ENCODE results near the gene UBA5. TPM values are rescaled to one million over a fixed set of nuclear protein-coding genes. Genes with fewer than 3 reads are reported as not detected.

UBA5 gene
- total and polyA plus RNA-seq, 4 donors: 29.7 to 37.7 (median 35.7) TPM

DNA sequence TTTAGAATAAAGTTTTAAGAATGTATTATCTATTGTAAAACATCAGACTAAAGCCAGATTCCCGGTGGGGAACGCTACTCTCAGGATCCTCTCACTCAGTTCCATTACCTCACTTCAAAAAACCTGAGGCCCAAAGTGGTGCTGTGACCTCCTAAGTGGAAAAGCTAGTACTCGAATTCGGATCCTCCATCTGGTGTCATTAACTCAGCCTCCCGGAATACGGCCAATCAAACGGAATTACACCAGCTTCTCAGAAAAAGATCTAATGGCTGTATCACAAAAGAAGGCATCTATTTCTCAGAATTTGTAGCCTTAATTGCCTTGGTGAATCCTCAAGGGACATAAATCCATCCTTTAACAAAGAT, 1.1 kb upstream of the UBA5 start:
- H3K9me3 ChIP-seq (ENCODE audit: control insufficient read depth, low read length): no peaks in the 10 kb centered on the region
- no peak for DNase-seq
- H3K4me1 ChIP-seq (ENCODE audit: control insufficient read depth in 1 of 2, insufficient read depth in 2 of 2, low read length in 2 of 2): no peaks in the 10 kb centered on the region
- intact Hi-C loops (cut with DNase I): no loop called here
- H3K27ac ChIP-seq (ENCODE audit: low read depth in 1 of 2, low read length in 2 of 2): peak overlapping the region; percentile 3 to 95
- H3K27me3 ChIP-seq (ENCODE audit: control insufficient read depth in 1 of 2, insufficient read depth in 2 of 2, low read length in 1 of 2): no peaks in the 10 kb centered on the region
- no peaks in the 10 kb centered on the region for H3K36me3 ChIP-seq (ENCODE audit: control insufficient read depth in 1 of 2, insufficient read depth in 2 of 2, low read length in 1 of 2)
- H3K4me3 ChIP-seq (ENCODE audit: low read length in 2 of 2): peak overlapping the region; percentile 71 to 90
- peak; percentile 2 for ATAC-seq (ENCODE audit: low FRiP score)
- WGBS, 2 donors: 1 to 2% methylated on average over 7 of the region's 7 CpGs

- ATAC-seq (ENCODE audit: low FRiP score) (peak; percentile 92), DNase-seq (peak; percentile 89 to 92)
- H3K27me3 ChIP-seq (ENCODE audit: control insufficient read depth in 1 of 2, insufficient read depth in 2 of 2, low read length in 1 of 2): no peaks in the 10 kb centered on the region
- intact Hi-C loops (cut with DNase I): no loop called here
- no peaks in the 10 kb centered on the region for H3K4me1 ChIP-seq (ENCODE audit: control insufficient read depth in 1 of 2, insufficient read depth in 2 of 2, low read length in 2 of 2)
- H3K9me3 ChIP-seq (ENCODE audit: control insufficient read depth, low read length): no peaks in the 10 kb centered on the region
- H3K36me3 ChIP-seq (ENCODE audit: control insufficient read depth in 1 of 2, insufficient read depth in 2 of 2, low read length in 1 of 2): no peaks in the 10 kb centered on the region
- H3K4me3 ChIP-seq (ENCODE audit: low read length in 2 of 2): peak within 1 kb of the TSS; percentile 71 to 90
- peak within 1 kb of the TSS; percentile 29 to 95 for H3K27ac ChIP-seq (ENCODE audit: low read depth in 1 of 2, low read length in 2 of 2)
- 0% methylated on average over 34 of the region's 34 CpGs for WGBS, 2 donors
These were observed 621 bp upstream of the UBA5 start, which contains the start of gene ACAD11 for GRCh38 chr3:132659365-132660051. TSS of gene ACAD11 (minus strand) at chr3:132659809. CDS start at chr3:132659751, 58 bp downstream.

DNA sequence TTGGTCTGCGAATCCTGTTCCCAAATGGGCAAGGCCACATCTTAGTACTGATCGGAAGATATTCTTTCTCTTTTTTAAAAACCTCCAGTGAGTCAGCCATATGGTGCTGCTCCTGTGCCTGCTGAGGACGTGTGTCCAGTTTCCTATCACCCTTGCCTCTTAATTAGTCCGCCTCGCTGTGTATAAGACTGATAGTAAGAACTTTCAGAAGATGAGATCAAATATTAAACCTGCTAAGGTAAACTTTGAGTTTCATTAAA, 612 bp downstream of the UBA5 start:
- Histone ChIP-seq H3K27me3 (ENCODE audit: control insufficient read depth in 1 of 2, insufficient read depth in 2 of 2, low read length in 1 of 2) (no peaks in the 10 kb centered on the region), H3K27ac (ENCODE audit: low read depth in 1 of 2, low read length in 2 of 2) (peak overlapping the region; percentile 29 to 95), H3K4me3 (ENCODE audit: low read length in 2 of 2) (peak overlapping the region; percentile 71 to 90), H3K36me3 (ENCODE audit: control insufficient read depth in 1 of 2, insufficient read depth in 2 of 2, low read length in 1 of 2) (no peaks in the 10 kb centered on the region), H3K4me1 (ENCODE audit: control insufficient read depth in 1 of 2, insufficient read depth in 2 of 2, low read length in 2 of 2) (no peaks in the 10 kb centered on the region), H3K9me3 (ENCODE audit: control insufficient read depth, low read length) (no peaks in the 10 kb centered on the region)
- DNase-seq (no peak), ATAC-seq (ENCODE audit: low FRiP score) (no peak)
- intact Hi-C loops (cut with DNase I): no loop called here
- WGBS, 2 donors: 0% methylated on average over 5 of the region's 5 CpGs

DNA sequence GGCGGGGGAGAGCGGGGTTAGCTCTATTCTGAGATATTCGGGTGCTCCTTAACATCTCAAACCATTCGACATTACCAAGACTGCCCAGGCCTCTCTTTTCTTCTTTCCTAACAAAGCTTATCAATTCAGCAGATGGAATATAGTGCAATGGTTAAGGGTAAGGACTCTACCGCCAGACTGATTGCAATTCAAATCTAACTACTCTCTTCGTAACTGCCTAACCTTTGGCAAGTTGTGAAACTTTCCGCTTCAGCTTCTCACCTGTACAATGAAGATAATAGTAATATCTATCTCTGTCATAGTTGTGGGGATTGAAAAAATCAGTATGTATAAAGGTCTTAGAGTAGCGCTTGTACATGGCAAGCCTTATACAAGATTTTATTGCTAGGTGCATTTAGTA, 972 bp downstream of the UBA5 start:
- H3K9me3 ChIP-seq (ENCODE audit: control insufficient read depth, low read length): no peaks in the 10 kb centered on the region
- WGBS, 2 donors: 7 to 13% methylated on average over 8 of the region's 8 CpGs
- DNase-seq (no peak), ATAC-seq (ENCODE audit: low FRiP score) (no peak)
- H3K27ac ChIP-seq (ENCODE audit: low read depth in 1 of 2, low read length in 2 of 2): no peak overlapping the region
- no peaks in the 10 kb centered on the region for H3K4me1 ChIP-seq (ENCODE audit: control insufficient read depth in 1 of 2, insufficient read depth in 2 of 2, low read length in 2 of 2)
- H3K27me3 ChIP-seq (ENCODE audit: control insufficient read depth in 1 of 2, insufficient read depth in 2 of 2, low read length in 1 of 2): no peaks in the 10 kb centered on the region
- intact Hi-C loops (cut with DNase I): no loop called here
- no peaks in the 10 kb centered on the region for H3K36me3 ChIP-seq (ENCODE audit: control insufficient read depth in 1 of 2, insufficient read depth in 2 of 2, low read length in 1 of 2)
- peak overlapping the region; percentile 71 to 90 for H3K4me3 ChIP-seq (ENCODE audit: low read length in 2 of 2)

DNA sequence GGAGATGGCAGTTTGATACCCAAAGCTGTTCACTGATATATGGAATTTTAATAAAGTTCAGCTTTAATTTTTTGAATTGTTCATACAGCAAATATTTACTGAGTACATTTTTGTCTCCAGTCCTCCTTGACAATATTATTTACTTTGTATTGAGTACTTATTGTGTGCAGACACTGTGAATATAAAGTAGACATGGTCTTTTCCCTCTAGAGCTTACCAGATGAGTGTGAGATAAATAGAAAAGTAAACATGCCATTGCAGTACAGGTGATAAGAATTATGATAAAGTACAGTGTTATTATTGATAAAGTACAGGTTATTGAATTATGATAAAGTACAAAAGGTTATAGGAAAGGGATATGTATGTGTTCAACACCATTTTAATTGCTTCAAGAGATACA, 2.1 kb downstream of the UBA5 start:
- intact Hi-C loops (cut with DNase I): no loop called here
- no peaks in the 10 kb centered on the region for H3K4me1 ChIP-seq (ENCODE audit: control insufficient read depth in 1 of 2, insufficient read depth in 2 of 2, low read length in 2 of 2)

DNA sequence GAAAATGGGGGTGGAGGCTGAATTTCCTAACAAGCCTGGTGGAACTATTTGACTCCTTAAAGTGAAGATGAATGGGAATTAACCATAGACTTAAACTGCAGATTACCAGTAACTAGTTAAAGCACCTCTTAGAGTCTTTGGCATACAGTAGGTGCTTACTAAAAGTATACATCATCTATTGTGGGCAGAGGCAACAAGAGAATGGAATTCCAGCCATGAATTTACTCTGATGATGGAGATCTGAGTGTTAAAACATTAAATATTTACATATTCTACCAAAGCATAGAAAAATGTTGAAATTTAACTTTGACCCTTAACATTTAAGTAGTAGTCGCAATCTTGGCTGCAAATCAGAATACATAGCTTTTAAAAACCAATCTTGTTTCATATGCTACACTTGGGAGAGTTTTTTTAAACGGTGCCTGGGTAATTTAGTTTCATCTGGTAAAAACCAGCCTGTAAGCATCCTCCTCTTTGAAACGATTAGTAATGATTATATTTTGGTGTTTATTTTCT, 5.2 kb downstream of the UBA5 start:
- Histone ChIP-seq H3K4me1 (ENCODE audit: control insufficient read depth in 1 of 2, insufficient read depth in 2 of 2, low read length in 2 of 2) (no peaks in the 10 kb centered on the region), H3K36me3 (ENCODE audit: control insufficient read depth in 1 of 2, insufficient read depth in 2 of 2, low read length in 1 of 2) (no peaks in the 10 kb centered on the region), H3K27ac (ENCODE audit: low read depth in 1 of 2, low read length in 2 of 2) (no peak overlapping the region), H3K9me3 (ENCODE audit: control insufficient read depth, low read length) (no peaks in the 10 kb centered on the region), H3K27me3 (ENCODE audit: control insufficient read depth in 1 of 2, insufficient read depth in 2 of 2, low read length in 1 of 2) (no peaks in the 10 kb centered on the region), H3K4me3 (ENCODE audit: low read length in 2 of 2) (no peak overlapping the region)
- no peak for DNase-seq
- no peak for ATAC-seq (ENCODE audit: low FRiP score)
- WGBS, 2 donors: 47 to 58% methylated on average over 3 of the region's 3 CpGs
- intact Hi-C loops (cut with DNase I): no loop called here

More for the DNA sequence above, 2.1 kb downstream of the UBA5 start:
- H3K9me3 ChIP-seq (ENCODE audit: control insufficient read depth, low read length): no peaks in the 10 kb centered on the region
- no peaks in the 10 kb centered on the region for H3K36me3 ChIP-seq (ENCODE audit: control insufficient read depth in 1 of 2, insufficient read depth in 2 of 2, low read length in 1 of 2)
- DNase-seq: no peak
- no peaks in the 10 kb centered on the region for H3K27me3 ChIP-seq (ENCODE audit: control insufficient read depth in 1 of 2, insufficient read depth in 2 of 2, low read length in 1 of 2)
- no peak for ATAC-seq (ENCODE audit: low FRiP score)
- no peak overlapping the region for H3K27ac ChIP-seq (ENCODE audit: low read depth in 1 of 2, low read length in 2 of 2)
- no peak overlapping the region for H3K4me3 ChIP-seq (ENCODE audit: low read length in 2 of 2)

DNA sequence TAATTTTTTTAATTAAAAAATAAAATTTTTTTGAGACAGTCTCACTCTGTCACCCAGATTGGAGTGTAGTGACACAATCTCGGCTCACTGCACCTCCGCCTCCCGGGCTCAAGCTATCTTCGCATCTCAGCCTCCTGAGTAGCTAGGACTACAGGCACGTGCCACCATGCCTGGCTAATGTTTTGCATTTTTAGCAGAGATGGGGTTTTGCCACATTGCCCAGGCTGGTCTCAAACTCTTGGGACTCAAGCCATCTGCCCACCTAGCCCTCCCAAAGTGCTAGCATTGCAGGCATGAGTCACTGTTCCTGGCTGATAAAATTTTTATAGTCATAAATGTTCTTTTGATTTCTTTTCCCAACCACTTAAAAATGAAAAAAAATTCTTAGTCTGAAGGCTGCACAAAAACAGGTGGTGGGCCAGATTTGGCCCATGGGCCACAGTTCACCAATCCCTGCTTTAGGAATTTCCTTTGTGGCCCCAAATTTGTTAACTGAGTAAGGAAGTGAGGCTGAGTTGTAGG, 9.2 kb downstream of the UBA5 start:
- ATAC-seq (ENCODE audit: low FRiP score) (no peak), DNase-seq (no peak)
- H3K27ac ChIP-seq (ENCODE audit: low read depth in 1 of 2, low read length in 2 of 2): no peak overlapping the region
- peaks cover 0 to 2% of the 10 kb centered on the region in 2 donors for H3K36me3 ChIP-seq (ENCODE audit: control insufficient read depth in 1 of 2, insufficient read depth in 2 of 2, low read length in 1 of 2)
- intact Hi-C loops (cut with DNase I): no loop called here
- H3K4me1 ChIP-seq (ENCODE audit: control insufficient read depth in 1 of 2, insufficient read depth in 2 of 2, low read length in 2 of 2): no peaks in the 10 kb centered on the region
- no peaks in the 10 kb centered on the region for H3K9me3 ChIP-seq (ENCODE audit: control insufficient read depth, low read length)
- no peaks in the 10 kb centered on the region for H3K27me3 ChIP-seq (ENCODE audit: control insufficient read depth in 1 of 2, insufficient read depth in 2 of 2, low read length in 1 of 2)
- H3K4me3 ChIP-seq (ENCODE audit: low read length in 2 of 2): no peak overlapping the region
- 82 to 83% methylated on average over 5 of the region's 5 CpGs for WGBS, 2 donors

DNA sequence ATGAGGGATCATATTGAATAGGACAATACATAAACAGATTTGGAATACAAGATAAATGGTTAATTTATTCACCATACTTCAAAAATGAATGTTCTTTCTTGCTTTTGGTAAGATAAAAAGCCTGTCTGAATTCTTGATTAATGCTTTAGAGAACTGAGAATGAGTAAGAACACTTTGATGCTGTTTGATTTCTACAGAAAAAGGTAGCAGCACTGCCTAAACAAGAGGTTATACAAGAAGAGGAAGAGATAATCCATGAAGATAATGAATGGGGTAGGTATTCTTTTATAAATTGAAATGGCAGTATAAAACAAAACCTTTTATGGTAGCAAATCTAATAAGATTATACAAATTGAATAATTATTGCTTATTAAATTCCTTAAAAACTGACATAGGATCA, 15.3 kb downstream of the UBA5 start:
- Histone ChIP-seq H3K4me1 (ENCODE audit: control insufficient read depth in 1 of 2, insufficient read depth in 2 of 2, low read length in 2 of 2) (no peaks in the 10 kb centered on the region), H3K36me3 (ENCODE audit: control insufficient read depth in 1 of 2, insufficient read depth in 2 of 2, low read length in 1 of 2) (peaks cover 0 to 2% of the 10 kb centered on the region in 2 donors), H3K9me3 (ENCODE audit: control insufficient read depth, low read length) (no peaks in the 10 kb centered on the region), H3K27ac (ENCODE audit: low read depth in 1 of 2, low read length in 2 of 2) (no peak overlapping the region), H3K4me3 (ENCODE audit: low read length in 2 of 2) (no peak overlapping the region), H3K27me3 (ENCODE audit: control insufficient read depth in 1 of 2, insufficient read depth in 2 of 2, low read length in 1 of 2) (no peaks in the 10 kb centered on the region)
- intact Hi-C loops (cut with DNase I): no loop called here
- no peak for DNase-seq
- ATAC-seq (ENCODE audit: low FRiP score): no peak

GRCh38 chr3:132679911-132680310, 19.8 kb downstream of the UBA5 start:
- H3K4me3 ChIP-seq (ENCODE audit: low read length in 2 of 2): no peak overlapping the region
- DNase-seq (no peak), ATAC-seq (ENCODE audit: low FRiP score) (no peak)
- 82 to 85% methylated on average over 5 of the region's 5 CpGs for WGBS, 2 donors
- intact Hi-C loops (cut with DNase I): no loop called here
- peaks cover 0 to 1% of the 10 kb centered on the region in 2 donors for H3K36me3 ChIP-seq (ENCODE audit: control insufficient read depth in 1 of 2, insufficient read depth in 2 of 2, low read length in 1 of 2)
- H3K27me3 ChIP-seq (ENCODE audit: control insufficient read depth in 1 of 2, insufficient read depth in 2 of 2, low read length in 1 of 2): no peaks in the 10 kb centered on the region
- H3K9me3 ChIP-seq (ENCODE audit: control insufficient read depth, low read length): no peaks in the 10 kb centered on the region
- no peak overlapping the region for H3K27ac ChIP-seq (ENCODE audit: low read depth in 1 of 2, low read length in 2 of 2)
- no peaks in the 10 kb centered on the region for H3K4me1 ChIP-seq (ENCODE audit: control insufficient read depth in 1 of 2, insufficient read depth in 2 of 2, low read length in 2 of 2)
